Breast epithelium (tissue), 4 donors: Measurements from ENCODE around the gene R3HDML. TPM values are rescaled to one million over a fixed set of nuclear protein-coding genes. Genes with fewer than 3 reads are reported as not detected.

ENCODE experiments used
- DNase-seq, 2 donors: peaks; one replicate each; pipeline ENCODE4 v3.0.0-alpha.2; 2019; ENCODE audit warnings: low spot score in 2 of 2
- H3K27ac ChIP-seq, 2 donors: fragments of 200-600 bp; sonication (generic) in 1 of 2; one replicate each; pipeline ENCODE4 v1.5.1; 2016 to 2019; ENCODE audit warnings: mild to moderate bottlenecking in 1 of 2
- H3K27me3 ChIP-seq, 2 donors: fragments of 200-600 bp; sonication (generic) in 1 of 2; one replicate each; pipeline versions ENCODE4 v1.5.1 to v1.6.0; 2017 to 2019; ENCODE audit warnings: control low read depth in 1 of 2, mild to moderate bottlenecking in 1 of 2
- H3K36me3 ChIP-seq: fragments of 200-600 bp; one replicate; pipeline ENCODE4 v1.5.1; 2019
- H3K4me1 ChIP-seq, 2 donors: fragments of 200-600 bp; sonication (generic); one replicate each; pipeline ENCODE4 v1.5.1; 2016 to 2019; ENCODE audit warnings: control low read depth in 1 of 2
- H3K4me3 ChIP-seq, 3 donors: fragments of 200-600 bp; sonication (generic); 1 replicate in 2 of 3; 2 replicates in 1 of 3; pipeline ENCODE4 v1.5.1; 2016 to 2019; ENCODE audit warnings: mild to moderate bottlenecking in 3 of 3, moderate library complexity in 2 of 3
- H3K9me3 ChIP-seq, 2 donors: fragments of 200-600 bp; sonication (generic) in 1 of 2; one replicate each; pipeline ENCODE4 v1.5.1; 2016 to 2019; ENCODE audit warnings: control low read depth in 1 of 2
- POLR2A ChIP-seq: fragments of 450-650 bp; IDR thresholded peaks from one replicate; pipeline ENCODE4 v1.6.1; 2016; ENCODE audit warnings: antibody characterized with exemption, mild to moderate bottlenecking, moderate library complexity
- POLR2AphosphoS5 ChIP-seq, 3 donors: sonication (generic); formaldehyde crosslinking; IDR thresholded peaks; one replicate each; pipeline ENCODE4 v1.6.1; 2017; ENCODE audit warnings: antibody characterized with exemption in 3 of 3
- intact Hi-C: fragments of 100-400 bp; cut with DNase I; formaldehyde crosslinking; loops from one replicate; pipeline ENCODE4 v1.15.1; 2023; ENCODE audit warnings: low total_unique reads
- total RNA-seq, 3 donors: library from RNA; depleted of rRNA; stranded (reverse); fragments of >200 nt; gene quantifications; one replicate each; pipeline ENCODE4 v1.1.0, GENCODE V29; 2016
- TF ChIP-seq, protein P1 (sequence below), 3 donors: fragments of 450-650 bp; IDR thresholded peaks; one replicate each; pipeline ENCODE4 v1.5.1; 2016 to 2017; ENCODE audit warnings: antibody characterized with exemption in 3 of 3, mild to moderate bottlenecking in 3 of 3, moderate library complexity in 3 of 3

Gene R3HDML
- total RNA-seq, 3 donors from 2014 or later = not detected

DNA sequence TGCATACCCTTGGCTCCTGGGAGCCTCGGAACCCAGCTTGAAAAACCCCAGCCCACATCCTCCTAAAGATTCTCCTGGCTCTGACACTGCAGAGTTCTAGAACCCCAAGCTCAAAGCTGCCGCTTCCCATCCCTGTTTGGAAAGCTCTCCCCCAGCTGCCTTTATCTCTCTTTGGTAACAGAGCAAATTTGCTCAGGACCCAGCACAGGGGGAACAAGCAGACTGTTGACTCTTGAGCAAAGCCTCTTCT is 57.5 kb downstream of the R3HDML start:
- TF ChIP-seq POLR2AphosphoS5 (IDR thresholded peaks at IDR 0.05) = no peak
- TF ChIP-seq, protein P1, sequence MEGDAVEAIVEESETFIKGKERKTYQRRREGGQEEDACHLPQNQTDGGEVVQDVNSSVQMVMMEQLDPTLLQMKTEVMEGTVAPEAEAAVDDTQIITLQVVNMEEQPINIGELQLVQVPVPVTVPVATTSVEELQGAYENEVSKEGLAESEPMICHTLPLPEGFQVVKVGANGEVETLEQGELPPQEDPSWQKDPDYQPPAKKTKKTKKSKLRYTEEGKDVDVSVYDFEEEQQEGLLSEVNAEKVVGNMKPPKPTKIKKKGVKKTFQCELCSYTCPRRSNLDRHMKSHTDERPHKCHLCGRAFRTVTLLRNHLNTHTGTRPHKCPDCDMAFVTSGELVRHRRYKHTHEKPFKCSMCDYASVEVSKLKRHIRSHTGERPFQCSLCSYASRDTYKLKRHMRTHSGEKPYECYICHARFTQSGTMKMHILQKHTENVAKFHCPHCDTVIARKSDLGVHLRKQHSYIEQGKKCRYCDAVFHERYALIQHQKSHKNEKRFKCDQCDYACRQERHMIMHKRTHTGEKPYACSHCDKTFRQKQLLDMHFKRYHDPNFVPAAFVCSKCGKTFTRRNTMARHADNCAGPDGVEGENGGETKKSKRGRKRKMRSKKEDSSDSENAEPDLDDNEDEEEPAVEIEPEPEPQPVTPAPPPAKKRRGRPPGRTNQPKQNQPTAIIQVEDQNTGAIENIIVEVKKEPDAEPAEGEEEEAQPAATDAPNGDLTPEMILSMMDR (IDR thresholded peaks at IDR 0.05) = no peak
- TF ChIP-seq POLR2A = no peak
- Histone ChIP-seq H3K4me1 (no peaks in the 10 kb centered on the region), H3K27me3 (no peaks in the 10 kb centered on the region), H3K9me3 (no peaks in the 10 kb centered on the region), H3K4me3 (no peak overlapping the region), H3K36me3 (no peaks in the 10 kb centered on the region), H3K27ac (no peak overlapping the region)
- DNase-seq = no peak
- intact Hi-C loops = no loop called here

DNA sequence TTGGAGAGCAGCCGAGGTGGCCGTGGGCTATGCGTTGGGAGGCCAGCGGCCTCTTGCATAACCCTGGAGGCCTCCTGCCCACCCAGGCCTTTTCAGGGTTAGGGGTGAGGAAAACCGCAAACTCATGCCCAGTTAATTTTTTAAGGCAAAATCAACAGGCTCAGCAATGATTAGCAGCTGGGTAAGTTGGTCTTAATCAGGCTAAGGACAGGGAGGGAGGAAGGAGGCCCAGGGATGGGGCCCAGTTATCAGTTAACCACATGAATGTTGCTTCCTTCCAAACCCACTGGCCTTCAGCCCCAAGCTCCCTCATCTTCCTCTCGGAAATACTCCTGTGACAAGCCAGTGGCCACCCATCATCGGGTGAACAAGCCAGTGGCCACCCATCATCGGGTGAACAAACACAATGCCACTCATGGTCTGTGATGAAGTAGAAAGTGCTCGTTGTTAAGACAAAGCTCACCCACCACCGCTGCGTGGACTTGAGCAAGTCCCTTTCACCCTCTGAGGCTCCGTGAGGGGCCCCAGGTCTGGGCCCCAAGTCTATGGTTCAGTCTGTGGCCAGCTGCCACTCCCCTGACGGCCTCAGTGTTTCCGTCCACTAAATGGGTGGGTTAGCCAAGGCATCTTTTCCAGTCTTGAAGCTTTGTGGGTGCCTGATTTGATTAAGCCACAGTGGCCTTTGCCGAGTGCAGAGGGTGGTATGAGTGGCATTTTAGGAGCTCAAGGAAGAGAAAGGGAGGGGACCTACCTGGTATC is 58.0 kb downstream of the R3HDML start:
- DNase-seq = no peak
- H3K4me3 ChIP-seq = no peak overlapping the region
- no peaks in the 10 kb centered on the region for H3K4me1 ChIP-seq
- H3K27me3 ChIP-seq = no peaks in the 10 kb centered on the region
- no peaks in the 10 kb centered on the region for H3K9me3 ChIP-seq
- H3K27ac ChIP-seq = no peak overlapping the region
- intact Hi-C loops = no loop called here
- TF ChIP-seq, protein P1 (IDR thresholded peaks at IDR 0.05) = no peak
- TF ChIP-seq POLR2A (no peak), POLR2AphosphoS5 (IDR thresholded peaks at IDR 0.05) (no peak)
- no peaks in the 10 kb centered on the region for H3K36me3 ChIP-seq

DNA sequence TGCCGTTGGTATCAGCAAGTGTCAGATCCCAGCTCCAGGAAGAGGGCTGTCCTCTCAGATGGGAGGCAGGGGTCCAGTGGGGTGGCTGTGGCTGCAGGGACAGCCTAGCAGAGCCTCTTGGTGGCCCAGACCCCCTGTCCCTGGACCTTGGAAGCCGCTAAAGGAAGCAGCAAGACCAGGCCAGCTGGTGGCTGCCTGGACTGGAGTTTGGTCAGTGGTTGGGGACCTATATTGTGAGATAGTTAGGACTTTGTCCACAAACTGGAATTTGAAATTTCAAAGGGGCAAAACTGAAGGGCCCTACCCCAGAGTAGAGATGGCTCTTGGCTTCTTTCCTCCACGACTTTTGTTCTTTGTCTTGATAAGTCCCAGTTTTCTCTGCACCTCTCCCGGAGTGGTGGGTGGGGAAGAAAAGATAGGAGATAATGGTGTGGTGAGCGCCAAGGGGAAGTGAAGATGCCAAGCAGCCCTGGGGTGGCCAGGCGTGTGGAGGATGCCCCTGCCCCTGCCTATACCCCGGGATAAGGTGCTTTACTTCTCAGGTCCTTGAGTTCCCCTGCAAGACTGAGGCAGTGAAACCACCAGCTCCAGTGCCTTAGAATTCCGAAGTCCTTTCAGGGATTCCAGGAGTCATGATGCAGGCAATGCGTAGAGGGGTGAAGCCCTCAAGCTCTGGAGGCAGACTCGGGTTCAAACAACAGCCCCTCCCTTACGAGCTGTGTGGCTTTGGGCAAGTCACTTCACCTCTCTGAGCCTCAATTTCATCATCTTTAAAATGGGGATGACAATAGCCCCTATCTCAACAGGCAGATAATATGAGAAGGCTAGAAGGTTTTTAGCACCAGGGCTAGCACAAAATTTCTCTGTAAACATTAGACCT is 58.9 kb downstream of the R3HDML start:
- Histone ChIP-seq H3K27me3 (no peaks in the 10 kb centered on the region), H3K27ac (no peak overlapping the region), H3K4me1 (no peaks in the 10 kb centered on the region), H3K9me3 (no peaks in the 10 kb centered on the region), H3K4me3 (no peak overlapping the region), H3K36me3 (no peaks in the 10 kb centered on the region)
- intact Hi-C loops = no loop called here
- TF ChIP-seq POLR2AphosphoS5 (IDR thresholded peaks at IDR 0.05) = no peak
- TF ChIP-seq, protein P1 (IDR thresholded peaks at IDR 0.05) = no peak
- no peak for TF ChIP-seq POLR2A
- DNase-seq = no peak

DNA sequence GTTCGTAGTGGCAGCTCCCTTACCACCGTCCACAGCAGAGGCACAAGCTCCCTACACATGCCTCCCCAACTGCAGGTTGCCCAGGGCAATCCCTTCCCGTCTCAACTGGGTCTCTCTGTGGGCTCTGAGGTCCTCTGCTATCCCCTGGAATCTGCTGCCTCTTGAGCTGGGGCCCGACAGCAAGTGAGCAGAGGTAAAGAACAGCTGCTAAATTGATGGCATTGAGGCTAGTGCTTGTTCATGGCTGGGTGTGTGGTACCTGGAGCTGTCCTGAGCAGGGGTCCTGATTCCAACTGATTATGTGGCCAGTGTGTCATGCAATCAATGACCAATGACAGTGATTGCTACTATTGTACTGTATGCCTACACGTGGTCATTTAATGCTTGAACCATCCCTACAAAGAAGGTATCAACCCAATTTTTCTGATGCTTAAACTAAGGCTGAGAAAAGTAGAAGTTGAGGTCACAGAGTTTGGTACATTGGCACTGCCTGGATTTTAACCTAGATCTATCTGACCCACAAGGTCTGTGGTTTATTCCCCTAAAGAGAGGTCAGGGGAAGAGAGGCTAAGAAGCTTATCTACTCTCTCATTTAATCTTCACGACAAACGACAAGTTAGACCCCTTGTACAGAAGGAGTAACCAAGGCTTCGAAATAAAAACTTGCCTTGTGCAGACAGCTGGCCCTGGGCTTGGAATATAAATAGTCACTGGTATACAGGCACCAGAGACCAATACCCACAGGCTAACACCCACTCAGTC is 59.7 kb downstream of the R3HDML start:
- TF ChIP-seq POLR2A (no peak), POLR2AphosphoS5 (IDR thresholded peaks at IDR 0.05) (no peak)
- TF ChIP-seq, protein P1 (IDR thresholded peaks at IDR 0.05) = no peak
- Histone ChIP-seq H3K27me3 (no peaks in the 10 kb centered on the region), H3K4me3 (no peak overlapping the region), H3K27ac (no peak overlapping the region), H3K4me1 (no peaks in the 10 kb centered on the region), H3K36me3 (no peaks in the 10 kb centered on the region), H3K9me3 (no peaks in the 10 kb centered on the region)
- DNase-seq = no peak
- intact Hi-C loops = no loop called here
